ENCODE data around the gene KRT15. TPM values are rescaled to one million over a fixed set of nuclear protein-coding genes. Genes with fewer than 3 reads are reported as not detected.
"Not testable (repeated sequence)": the region's sequence is repeated elsewhere in the genome, so short reads cannot be mapped to it uniquely, and the experiment has no call there.

KRT15 gene
- total RNA-seq, 1 donor, result 0.63 TPM

DNA sequence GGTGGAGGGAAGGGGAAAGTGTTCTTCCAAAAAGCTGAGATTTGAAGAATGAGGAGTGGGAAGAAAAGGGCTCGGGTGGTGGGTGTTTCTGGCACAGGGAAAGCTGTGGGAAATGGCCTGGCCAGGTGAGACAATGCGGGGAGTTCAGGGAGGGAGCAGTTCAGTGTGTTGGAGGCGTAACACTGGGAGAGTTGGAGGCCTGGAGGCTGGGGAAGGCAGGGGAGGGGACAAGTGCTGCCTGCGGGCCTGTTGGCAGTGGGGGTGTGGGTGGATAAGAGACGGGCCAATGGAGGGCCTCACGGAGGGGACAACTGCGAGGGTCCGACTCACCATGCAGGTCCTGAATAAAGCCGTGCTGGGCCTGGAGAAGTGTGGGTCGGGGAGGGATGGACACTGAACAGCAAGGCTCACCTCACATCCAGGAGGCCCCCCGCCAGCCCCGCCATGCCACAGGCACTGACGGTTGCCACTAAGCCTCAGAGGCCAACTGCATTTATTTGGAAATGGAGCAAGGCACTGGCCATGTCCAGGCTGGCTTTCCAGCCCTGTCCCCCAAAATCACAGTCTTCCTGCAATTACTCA lies 27.2 kb upstream of the KRT15 start:
- no peak overlapping the region for H3K4me3 ChIP-seq (ENCODE audit: low read depth, low read length)
- no peak for DNase-seq (ENCODE audit: low read depth)
- TF ChIP-seq, protein P1, sequence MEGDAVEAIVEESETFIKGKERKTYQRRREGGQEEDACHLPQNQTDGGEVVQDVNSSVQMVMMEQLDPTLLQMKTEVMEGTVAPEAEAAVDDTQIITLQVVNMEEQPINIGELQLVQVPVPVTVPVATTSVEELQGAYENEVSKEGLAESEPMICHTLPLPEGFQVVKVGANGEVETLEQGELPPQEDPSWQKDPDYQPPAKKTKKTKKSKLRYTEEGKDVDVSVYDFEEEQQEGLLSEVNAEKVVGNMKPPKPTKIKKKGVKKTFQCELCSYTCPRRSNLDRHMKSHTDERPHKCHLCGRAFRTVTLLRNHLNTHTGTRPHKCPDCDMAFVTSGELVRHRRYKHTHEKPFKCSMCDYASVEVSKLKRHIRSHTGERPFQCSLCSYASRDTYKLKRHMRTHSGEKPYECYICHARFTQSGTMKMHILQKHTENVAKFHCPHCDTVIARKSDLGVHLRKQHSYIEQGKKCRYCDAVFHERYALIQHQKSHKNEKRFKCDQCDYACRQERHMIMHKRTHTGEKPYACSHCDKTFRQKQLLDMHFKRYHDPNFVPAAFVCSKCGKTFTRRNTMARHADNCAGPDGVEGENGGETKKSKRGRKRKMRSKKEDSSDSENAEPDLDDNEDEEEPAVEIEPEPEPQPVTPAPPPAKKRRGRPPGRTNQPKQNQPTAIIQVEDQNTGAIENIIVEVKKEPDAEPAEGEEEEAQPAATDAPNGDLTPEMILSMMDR (IDR thresholded peaks at IDR 0.05; ENCODE audit: insufficient read depth, low read length), result no peak

DNA sequence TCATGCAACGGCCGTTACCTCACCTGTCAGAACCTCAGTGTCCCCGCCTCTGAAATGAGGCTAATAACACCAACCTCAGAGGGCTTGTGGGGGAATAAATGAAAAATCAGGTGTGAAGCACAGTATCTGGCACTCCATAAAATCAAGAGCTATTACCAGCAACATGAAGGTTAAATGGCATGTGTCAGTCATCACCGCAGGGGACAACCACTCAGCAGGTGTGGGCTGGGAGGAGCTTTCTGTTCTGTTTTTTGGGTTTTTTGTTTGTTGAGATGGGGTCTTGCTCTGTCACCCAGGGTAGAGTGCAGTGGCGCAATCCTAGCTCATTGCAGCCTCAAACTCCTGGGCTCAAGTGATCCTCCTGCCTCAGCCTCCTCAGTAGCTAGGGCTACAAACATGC lies 26.2 kb upstream of the KRT15 start:
- no peak for DNase-seq (ENCODE audit: low read depth)

DNA sequence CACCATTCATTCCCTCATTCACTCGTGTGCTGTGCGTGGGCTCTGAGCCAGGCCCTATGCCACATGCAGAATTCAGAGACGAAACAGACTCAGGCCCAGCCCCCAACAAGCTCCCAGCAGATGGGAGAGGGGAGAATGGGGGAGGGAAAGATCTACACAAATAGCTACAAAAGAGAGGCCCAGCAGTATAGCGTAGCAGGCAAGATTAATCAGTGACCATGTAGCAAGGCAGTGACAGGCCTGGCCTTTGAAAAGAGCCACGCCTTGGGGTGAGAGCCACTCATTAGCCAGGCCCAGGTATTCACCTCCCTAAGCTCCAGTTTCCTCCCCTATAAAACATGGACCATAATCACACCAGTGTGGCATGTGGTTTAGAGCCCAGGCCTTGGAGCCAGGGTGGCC lies 25.8 kb upstream of the KRT15 start:
- no peak for DNase-seq (ENCODE audit: low read depth)

More for the DNA sequence above, 26.2 kb upstream of the KRT15 start:
- H3K4me3 ChIP-seq (ENCODE audit: low read depth, low read length), result no peak overlapping the region
- TF ChIP-seq, protein P1 (IDR thresholded peaks at IDR 0.05; ENCODE audit: insufficient read depth, low read length), result no peak

DNA sequence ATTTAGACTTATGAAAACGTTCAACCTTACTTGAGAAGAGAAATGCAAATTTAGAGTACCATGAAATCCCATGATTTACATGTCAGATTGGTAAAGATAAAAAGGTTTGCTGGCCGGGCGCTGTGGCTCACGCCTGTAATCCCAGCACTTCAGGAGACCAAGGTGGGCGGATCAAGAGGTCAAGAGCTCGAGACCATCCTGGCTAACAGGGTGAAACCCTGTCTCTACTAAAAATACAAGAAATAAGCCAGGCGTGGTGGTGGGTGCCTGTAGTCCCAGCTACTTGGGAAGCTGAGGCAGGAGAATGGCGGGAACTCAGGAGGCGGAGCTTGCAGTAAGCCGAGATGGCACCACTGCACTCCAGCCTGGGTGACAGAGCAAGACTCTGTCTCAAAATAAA lies 24.1 kb upstream of the KRT15 start:
- not testable (repeated sequence) for H3K4me3 ChIP-seq (ENCODE audit: low read depth, low read length); DNase-seq (ENCODE audit: low read depth)

More for the DNA sequence above, 25.8 kb upstream of the KRT15 start:
- H3K4me3 ChIP-seq (ENCODE audit: low read depth, low read length), result no peak overlapping the region
- TF ChIP-seq, protein P1 (IDR thresholded peaks at IDR 0.05; ENCODE audit: insufficient read depth, low read length), result no peak

DNA sequence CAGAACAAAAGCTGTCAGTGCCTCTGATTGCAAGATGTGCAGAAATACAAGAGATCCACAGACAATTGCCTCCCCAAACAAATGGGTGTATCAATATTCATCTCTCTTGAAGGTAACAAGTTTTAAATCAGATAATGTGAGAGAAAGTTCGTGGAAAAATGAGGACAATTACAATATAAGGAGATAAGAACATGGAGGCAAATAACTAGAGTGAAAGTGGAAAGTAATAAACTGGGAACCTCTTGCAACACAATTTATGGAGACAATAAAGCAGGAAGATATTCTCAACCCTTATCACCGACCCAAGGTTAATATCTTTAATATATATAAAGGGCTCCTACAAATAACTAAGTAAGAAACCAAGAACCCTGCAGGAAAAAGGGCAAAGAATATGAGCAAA lies 23.7 kb upstream of the KRT15 start:
- TF ChIP-seq, protein P1 (IDR thresholded peaks at IDR 0.05; ENCODE audit: insufficient read depth, low read length), result no peak
- H3K4me3 ChIP-seq (ENCODE audit: low read depth, low read length), result no peak overlapping the region
- no peak for DNase-seq (ENCODE audit: low read depth)

DNA sequence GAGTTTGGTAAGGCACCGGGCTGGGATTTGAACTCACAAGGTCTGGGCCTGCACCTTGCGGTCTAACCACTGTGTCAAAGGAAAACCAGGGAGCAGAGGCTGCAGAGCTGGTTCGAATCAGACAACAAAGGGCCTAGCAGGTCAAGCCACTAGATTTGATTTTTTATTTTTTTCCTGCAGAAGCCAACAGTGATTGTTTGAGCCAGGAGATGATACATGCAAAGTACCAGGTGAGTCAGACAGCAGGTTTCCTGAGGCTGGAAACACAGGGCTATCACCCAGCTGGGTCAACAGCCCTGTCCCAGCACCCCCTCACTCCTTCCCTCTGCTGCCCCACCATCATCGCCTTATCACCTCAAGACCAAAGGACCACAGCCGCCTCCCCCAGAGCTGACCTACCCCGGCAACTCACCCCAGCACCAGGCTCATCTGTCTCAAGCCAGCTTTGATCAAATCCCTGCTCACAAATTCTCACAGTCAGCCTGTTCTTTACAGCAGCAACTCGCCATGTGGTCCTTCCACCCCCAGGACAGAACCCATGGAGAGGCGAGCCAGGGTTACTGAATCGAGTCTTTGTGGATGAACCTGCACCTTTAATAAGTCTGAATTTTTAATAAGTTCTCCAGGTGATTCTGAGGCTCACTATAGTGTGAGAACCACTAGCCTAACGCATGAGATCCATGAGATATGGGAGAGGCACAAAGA lies 22.4 kb upstream of the KRT15 start:
- DNase-seq (ENCODE audit: low read depth), result no peak
- TF ChIP-seq, protein P1 (IDR thresholded peaks at IDR 0.05; ENCODE audit: insufficient read depth, low read length), result no peak
- no peak overlapping the region for H3K4me3 ChIP-seq (ENCODE audit: low read depth, low read length)

DNA sequence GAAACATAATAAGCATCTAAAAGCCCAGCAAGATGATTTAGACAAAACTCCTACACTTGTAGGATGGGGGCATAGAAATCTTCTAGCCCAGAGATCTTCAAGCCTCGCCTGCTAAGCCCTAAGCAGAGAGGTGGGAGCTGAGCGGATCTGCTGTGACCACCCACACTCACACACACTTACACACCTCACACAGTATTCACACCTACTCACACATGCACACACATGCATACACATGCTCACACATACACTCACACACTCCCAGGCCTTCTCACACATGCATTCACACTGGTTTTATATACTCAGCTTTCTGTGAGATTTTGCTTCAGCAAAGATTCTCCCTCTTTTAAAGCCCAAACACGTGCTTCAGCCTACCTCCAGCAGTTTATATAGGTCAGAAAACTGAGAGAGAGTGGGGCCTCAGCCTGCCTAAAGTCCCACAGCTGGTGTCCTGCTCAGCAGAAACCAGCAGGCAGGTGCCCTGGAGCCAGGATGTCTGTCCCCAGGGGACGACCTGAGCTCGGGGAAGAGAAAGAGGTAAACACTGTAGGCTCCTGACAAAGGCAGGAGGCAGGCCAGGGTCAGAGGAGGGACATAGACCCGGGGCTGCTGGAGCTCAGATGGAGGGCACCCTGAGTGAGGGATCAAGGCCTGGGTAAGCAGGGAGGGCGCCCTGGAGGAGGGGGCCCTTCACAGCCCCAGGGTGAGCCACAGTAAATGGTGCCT lies 21.4 kb upstream of the KRT15 start:
- no peak overlapping the region for H3K4me3 ChIP-seq (ENCODE audit: low read depth, low read length)
- TF ChIP-seq, protein P1 (IDR thresholded peaks at IDR 0.05; ENCODE audit: insufficient read depth, low read length), result no peak
- DNase-seq (ENCODE audit: low read depth), result no peak
